GM18873 (cell line): ENCODE results near the gene CREG1.

Source experiments
- ATAC-seq: cut with Tn5 transposase; IDR thresholded peaks from one replicate; pipeline ENCODE4 v1.9.1; 2021; ENCODE audit warnings: mild to moderate bottlenecking, moderate library complexity, moderate number of reproducible peaks; ENCODE audit not compliant: unreplicated experiment, low FRiP score

The CREG1 gene

GRCh38 chr1:167509587-167509986 is 44.0 kb downstream of the CREG1 start:
- ATAC-seq: no peak

DNA sequence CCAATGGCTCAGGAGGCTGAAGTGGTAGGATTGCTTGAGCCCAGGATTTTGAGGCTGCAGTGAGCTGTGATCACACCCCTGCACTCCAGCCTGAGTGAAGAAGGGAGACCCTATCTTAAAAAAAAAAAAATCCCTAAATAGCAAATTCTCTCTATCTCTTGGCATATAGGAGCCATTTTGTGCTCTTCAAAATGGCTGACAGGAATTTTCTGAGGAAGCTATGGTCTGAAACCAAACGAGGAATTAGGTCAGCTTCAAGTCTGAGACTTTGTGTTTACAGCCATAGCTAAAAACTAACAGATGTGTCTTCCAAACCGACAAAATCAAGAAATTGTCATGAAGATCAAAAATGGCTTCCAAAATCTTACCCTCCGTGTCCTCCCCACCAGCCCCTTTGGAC is 45.8 kb downstream of the CREG1 start:
- no peak for ATAC-seq

DNA sequence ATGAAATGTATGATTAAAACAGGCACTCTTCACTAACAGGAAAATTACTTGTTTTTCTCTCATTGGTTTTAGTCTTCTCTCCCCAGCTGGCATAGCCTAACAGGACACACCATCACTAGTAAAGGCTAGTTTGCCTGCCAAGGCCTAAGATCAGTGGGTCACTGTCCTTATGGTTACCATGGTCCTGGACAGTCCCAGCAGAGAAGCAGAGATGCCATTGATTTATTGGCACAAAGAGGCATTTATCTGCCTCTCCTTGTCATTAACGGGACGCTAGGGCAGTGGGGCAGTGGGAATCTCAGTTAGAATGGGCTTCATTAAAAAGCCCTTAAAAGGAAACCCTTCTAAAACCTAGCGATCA is 49.1 kb downstream of the CREG1 start:
- no peak for ATAC-seq

DNA sequence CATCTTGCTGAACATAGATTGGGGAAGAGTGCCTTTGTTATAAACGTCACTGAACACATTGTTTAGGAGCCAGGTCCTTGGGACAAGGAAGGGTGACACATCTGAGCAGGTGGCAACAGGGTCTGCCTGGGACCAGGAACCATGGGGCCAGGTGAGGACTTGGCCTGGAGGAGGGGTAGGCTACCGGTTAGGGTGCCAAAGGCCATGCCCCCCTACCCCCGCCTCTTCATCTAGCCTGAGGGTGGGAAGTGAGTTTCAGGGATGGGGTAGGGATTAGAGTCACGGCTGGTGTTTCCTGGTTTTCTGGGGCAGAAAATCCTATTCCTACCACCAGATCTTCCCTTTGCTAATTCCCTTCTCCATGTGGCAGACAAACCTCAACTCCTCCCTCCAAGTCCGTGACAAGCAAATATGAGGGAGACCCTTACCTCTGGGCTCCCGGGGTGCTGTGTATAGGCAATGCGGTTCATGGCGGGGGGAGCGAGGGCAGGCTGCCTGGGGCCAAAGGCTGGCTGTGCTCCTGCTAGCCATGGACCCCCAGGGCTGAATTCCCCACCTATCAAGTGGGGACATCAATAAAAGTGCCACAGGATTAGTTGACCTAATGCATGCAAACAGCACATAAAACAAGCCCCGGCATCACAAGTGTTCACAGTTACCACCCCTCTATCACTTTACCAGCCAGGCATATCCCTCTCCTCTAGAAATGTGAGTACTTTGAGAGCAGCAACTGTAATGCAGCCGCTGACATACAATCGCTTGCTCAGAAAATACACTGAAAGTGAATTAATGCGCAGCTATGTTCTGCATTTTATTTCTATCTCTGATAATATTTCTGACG is 49.7 kb downstream of the CREG1 start:
- no peak for ATAC-seq

- ATAC-seq: no peak
Observed at GRCh38 chr1:167502719-167503462, 50.7 kb downstream of the CREG1 start.

DNA sequence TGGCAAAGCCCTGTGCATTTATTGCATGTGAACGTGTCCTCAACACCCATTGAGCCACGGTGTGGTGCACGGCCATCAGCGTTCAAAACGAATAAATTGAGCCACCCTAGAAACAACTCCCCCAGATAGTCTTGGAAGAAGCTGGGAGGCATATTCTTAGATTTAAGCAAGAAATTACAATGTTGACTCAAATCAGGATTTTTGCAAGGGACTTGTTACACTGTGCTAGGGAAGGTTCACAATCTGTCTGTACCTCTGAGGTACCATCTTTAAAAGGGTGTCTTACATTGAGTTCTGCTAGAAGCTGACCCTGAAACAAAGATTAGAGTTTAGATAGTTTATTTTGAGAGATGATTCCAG is 51.4 kb downstream of the CREG1 start:
- no peak for ATAC-seq

- ATAC-seq: no peak
Observed at GRCh38 chr1:167501515-167502191, 51.9 kb downstream of the CREG1 start.

GRCh38 chr1:167500283-167500860 is 53.2 kb downstream of the CREG1 start:
- ATAC-seq: no peak

DNA sequence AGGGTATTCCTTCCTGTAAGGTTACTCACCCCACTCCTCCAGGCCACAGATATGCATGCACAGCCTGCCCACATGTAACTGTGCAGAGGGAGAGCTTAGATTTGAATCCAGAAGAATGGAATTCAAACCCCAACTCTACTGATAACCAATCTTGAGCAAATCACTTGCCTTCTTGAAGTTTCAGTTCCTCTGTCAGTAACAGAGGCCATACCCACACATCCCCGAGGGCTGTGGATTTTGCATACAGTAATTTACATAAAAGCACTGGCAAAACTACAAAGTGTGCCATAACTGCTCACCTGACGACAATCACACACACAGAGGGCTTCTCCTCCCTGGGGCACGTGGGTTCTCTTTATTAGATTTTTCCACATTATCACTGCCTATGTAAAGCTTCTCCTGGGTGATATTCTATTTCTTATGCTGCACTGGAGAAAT is 53.9 kb downstream of the CREG1 start:
- peak; percentile 93 for ATAC-seq

DNA sequence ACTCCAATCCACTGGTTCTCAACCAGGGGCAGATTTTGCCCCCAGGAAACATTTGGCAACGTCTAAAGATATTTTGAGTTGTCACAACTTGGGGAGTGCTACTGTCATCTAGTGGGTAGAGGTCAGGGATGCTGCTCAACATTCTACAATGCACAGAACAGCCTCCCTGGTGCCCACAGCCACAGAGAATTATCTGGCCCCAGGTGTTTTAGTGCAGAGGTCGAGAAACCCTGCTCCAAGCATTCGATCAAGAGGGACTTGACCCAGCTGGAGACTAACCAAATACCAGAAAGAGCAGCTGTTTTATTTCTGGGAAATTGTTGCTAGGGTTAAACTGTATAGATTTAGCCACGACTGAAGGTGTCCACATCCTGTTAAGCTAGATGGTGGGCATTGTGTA is 54.5 kb downstream of the CREG1 start:
- no peak for ATAC-seq

GRCh38 chr1:167496797-167497619 is 56.6 kb downstream of the CREG1 start:
- no peak for ATAC-seq

DNA sequence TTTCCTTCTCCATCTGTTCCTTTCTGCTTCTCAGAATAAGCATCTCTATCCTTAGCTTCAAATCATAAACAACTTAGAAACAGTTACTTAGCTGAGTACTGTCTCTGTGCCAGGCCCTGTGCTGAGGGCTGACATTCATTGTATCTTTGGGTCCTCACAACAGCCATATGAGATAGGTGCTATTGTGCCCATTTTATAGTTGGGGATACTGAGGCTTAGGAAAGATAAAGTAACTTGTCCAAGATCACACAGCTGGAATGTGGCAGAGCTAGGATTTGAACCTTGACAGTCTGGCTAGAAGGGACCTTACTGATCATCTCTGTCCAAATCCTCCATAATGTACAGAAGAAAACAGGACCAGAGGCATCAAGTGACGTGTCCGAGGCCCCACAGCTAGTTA is 60.2 kb downstream of the CREG1 start:
- ATAC-seq: no peak

DNA sequence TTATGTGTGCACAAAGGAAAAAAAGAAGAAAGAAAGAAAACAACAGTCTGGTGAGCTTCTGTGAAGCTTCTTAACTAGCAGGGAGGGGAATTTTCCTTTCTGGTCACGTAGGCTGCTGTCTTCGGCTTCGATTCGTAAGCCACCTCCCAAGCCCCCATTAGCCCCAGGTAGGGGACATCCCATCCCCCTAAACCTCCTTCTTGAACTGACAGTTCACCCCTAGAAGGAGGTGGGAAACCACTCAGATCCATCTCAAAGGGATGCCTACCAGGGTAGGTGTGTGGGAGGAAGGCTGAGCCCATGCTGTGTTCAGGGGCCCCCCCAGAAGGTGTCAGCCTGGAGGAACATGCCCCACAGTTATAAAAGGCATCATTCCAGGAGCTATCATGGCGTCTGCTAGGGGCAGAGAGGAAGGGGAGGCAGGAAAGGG is 61.1 kb downstream of the CREG1 start:
- no peak for ATAC-seq

DNA sequence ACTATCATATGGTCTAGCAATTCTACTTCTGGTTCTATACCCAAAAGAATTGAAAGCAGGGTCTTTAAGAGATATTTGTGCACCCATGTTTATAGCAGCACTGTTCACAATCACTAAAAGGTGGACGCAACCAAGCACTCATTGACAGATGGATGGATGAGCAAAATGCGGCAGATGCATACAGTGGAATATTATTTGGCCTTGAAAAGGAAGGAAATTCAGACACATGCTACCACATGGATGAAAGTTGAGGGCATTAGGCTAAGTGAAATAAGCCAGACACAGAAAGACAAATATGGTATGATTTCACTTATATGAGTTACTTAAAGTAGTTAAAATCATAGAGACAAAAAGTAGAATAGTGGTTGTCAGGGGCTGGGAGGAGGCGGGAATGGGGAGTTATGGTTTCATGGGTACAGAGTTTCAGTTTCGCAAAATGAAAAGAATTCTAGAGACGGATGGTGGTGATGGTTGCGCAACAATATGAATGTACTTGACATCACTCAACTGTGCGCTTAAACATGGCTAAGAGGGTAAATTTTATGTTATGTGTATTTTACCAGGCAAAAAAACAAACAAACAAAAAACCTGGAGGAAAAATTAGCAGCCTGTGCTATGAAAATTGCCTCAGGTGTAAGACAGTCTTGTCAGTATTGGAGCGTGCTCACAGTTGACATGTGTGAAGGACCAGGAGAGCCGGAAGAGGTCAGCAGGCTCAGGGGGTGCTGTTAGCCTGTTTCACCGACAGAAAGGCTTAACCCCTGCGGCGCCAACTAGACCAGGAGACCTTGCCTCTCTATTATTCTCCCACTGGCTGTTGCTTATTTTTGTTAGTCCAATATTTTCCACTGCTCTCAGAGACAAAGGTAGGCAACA is 61.7 kb downstream of the CREG1 start:
- no peak for ATAC-seq
